Measurements from ENCODE around the gene MRPS24.
"Not testable (repeated sequence)": the region's sequence is repeated elsewhere in the genome, so short reads cannot be mapped to it uniquely, and the experiment has no call there.

Gene MRPS24

GRCh38 chr7:43904533-43905208, 35.4 kb upstream of the MRPS24 start:
- ChIA-PET CTCF (interaction anchor here (0.6 to 1.5 kb wide), 4 partner anchors 8 to 79 kb away, joined by 3 to 5 read pairs (median 4); no protein-coding TSS in a partner anchor), POLR2A (interaction anchor here (0.9 to 1.1 kb wide), 2 partner anchors 20 to 22 kb away, joined by 3 read pairs; no protein-coding TSS in a partner anchor)
- DNase-seq: no peak
- no peaks in the 10 kb centered on the region for H3K9me3 ChIP-seq (ENCODE audit: control extremely low read depth in 1 of 5, control insufficient read depth in 4 of 5, insufficient read depth in 2 of 5, low read depth in 1 of 5, low read length in 4 of 5)
- H3K36me3 ChIP-seq (ENCODE audit: control insufficient read depth in 4 of 4, insufficient read depth in 4 of 4, low read length in 3 of 4): peaks cover 0 to 2% (median 0%) of the 10 kb centered on the region in 4 experiments
- H3K4me3 ChIP-seq (ENCODE audit: control insufficient read depth in 1 of 7, extremely low read depth in 1 of 7, insufficient read depth in 4 of 7, low read depth in 2 of 7, low read length in 6 of 7): peak overlapping the region in 1 of 7 experiments; percentile 84
- H3K4me1 ChIP-seq (ENCODE audit: control extremely low read depth in 1 of 4, control insufficient read depth in 4 of 4, insufficient read depth in 4 of 4, low read length in 3 of 4): peaks cover 0 to 21% (median 9%) of the 10 kb centered on the region in 4 experiments
- 100% methylated on average over 4 of the region's 5 CpGs for WGBS (ENCODE audit: insufficient coverage)
- no peak overlapping the region for H3K27ac ChIP-seq (ENCODE audit: insufficient read depth in 1 of 2, low read depth in 1 of 2, low read length in 2 of 2, poor library complexity in 1 of 2, severe bottlenecking in 2 of 2)
- H3K27me3 ChIP-seq (replicated peaks in 2 of 5; ENCODE audit: control insufficient read depth in 4 of 5, insufficient read depth in 5 of 5, low read length in 4 of 5): peaks cover 0 to 7% (median 0%) of the 10 kb centered on the region in 5 experiments

GRCh38 chr7:43902542-43903054, 33.3 kb upstream of the MRPS24 start:
- 83% methylated on average over 1 of the region's 5 CpGs for WGBS (ENCODE audit: insufficient coverage)
- ChIA-PET POLR2A (no interaction called here), CTCF (interaction anchor here (1.3 kb wide), 1 partner anchor 8 kb away, joined by 3 read pairs; no protein-coding TSS in a partner anchor)
- Histone ChIP-seq H3K4me3 (ENCODE audit: control insufficient read depth in 1 of 7, extremely low read depth in 1 of 7, insufficient read depth in 4 of 7, low read depth in 2 of 7, low read length in 6 of 7) (no peak overlapping the region), H3K9me3 (ENCODE audit: control extremely low read depth in 1 of 5, control insufficient read depth in 4 of 5, insufficient read depth in 2 of 5, low read depth in 1 of 5, low read length in 4 of 5) (no peaks in the 10 kb centered on the region), H3K27ac (ENCODE audit: insufficient read depth in 1 of 2, low read depth in 1 of 2, low read length in 2 of 2, poor library complexity in 1 of 2, severe bottlenecking in 2 of 2) (no peak overlapping the region), H3K27me3 (replicated peaks in 2 of 5; ENCODE audit: control insufficient read depth in 4 of 5, insufficient read depth in 5 of 5, low read length in 4 of 5) (peaks cover 0 to 9% (median 0%) of the 10 kb centered on the region in 5 experiments), H3K4me1 (ENCODE audit: control extremely low read depth in 1 of 4, control insufficient read depth in 4 of 4, insufficient read depth in 4 of 4, low read length in 3 of 4) (peaks cover 0 to 21% (median 9%) of the 10 kb centered on the region in 4 experiments), H3K36me3 (ENCODE audit: control insufficient read depth in 4 of 4, insufficient read depth in 4 of 4, low read length in 3 of 4) (peaks cover 0 to 2% (median under 1%) of the 10 kb centered on the region in 4 experiments)
- DNase-seq: no peak

- 100% methylated on average over 1 of the region's 2 CpGs for WGBS (ENCODE audit: insufficient coverage)
- DNase-seq; H3K4me3 ChIP-seq (ENCODE audit: control insufficient read depth in 1 of 7, extremely low read depth in 1 of 7, insufficient read depth in 4 of 7, low read depth in 2 of 7, low read length in 6 of 7); CTCF ChIA-PET; H3K9me3 ChIP-seq (ENCODE audit: control extremely low read depth in 1 of 5, control insufficient read depth in 4 of 5, insufficient read depth in 2 of 5, low read depth in 1 of 5, low read length in 4 of 5); H3K27me3 ChIP-seq (replicated peaks in 2 of 5; ENCODE audit: control insufficient read depth in 4 of 5, insufficient read depth in 5 of 5, low read length in 4 of 5); H3K27ac ChIP-seq (ENCODE audit: insufficient read depth in 1 of 2, low read depth in 1 of 2, low read length in 2 of 2, poor library complexity in 1 of 2, severe bottlenecking in 2 of 2); POLR2A ChIA-PET; H3K36me3 ChIP-seq (ENCODE audit: control insufficient read depth in 4 of 4, insufficient read depth in 4 of 4, low read length in 3 of 4); H3K4me1 ChIP-seq (ENCODE audit: control extremely low read depth in 1 of 4, control insufficient read depth in 4 of 4, insufficient read depth in 4 of 4, low read length in 3 of 4): not testable (repeated sequence)
Measured at GRCh38 chr7:43898571-43898970, 29.3 kb upstream of the MRPS24 start.

- Histone ChIP-seq H3K27me3 (replicated peaks in 2 of 5; ENCODE audit: control insufficient read depth in 4 of 5, insufficient read depth in 5 of 5, low read length in 4 of 5) (peaks cover 0 to 2% (median 0%) of the 10 kb centered on the region in 5 experiments), H3K4me3 (ENCODE audit: control insufficient read depth in 1 of 7, extremely low read depth in 1 of 7, insufficient read depth in 4 of 7, low read depth in 2 of 7, low read length in 6 of 7) (no peak overlapping the region), H3K4me1 (ENCODE audit: control extremely low read depth in 1 of 4, control insufficient read depth in 4 of 4, insufficient read depth in 4 of 4, low read length in 3 of 4) (peaks cover 0 to 8% (median 4%) of the 10 kb centered on the region in 4 experiments), H3K27ac (ENCODE audit: insufficient read depth in 1 of 2, low read depth in 1 of 2, low read length in 2 of 2, poor library complexity in 1 of 2, severe bottlenecking in 2 of 2) (no peak overlapping the region), H3K9me3 (ENCODE audit: control extremely low read depth in 1 of 5, control insufficient read depth in 4 of 5, insufficient read depth in 2 of 5, low read depth in 1 of 5, low read length in 4 of 5) (no peaks in the 10 kb centered on the region), H3K36me3 (ENCODE audit: control insufficient read depth in 4 of 4, insufficient read depth in 4 of 4, low read length in 3 of 4) (peaks cover 0 to 8% (median 5%) of the 10 kb centered on the region in 4 experiments)
- CTCF ChIA-PET: interaction anchor here (0.6 to 1.1 kb wide), 2 partner anchors 8 to 1085 kb away, joined by 3 to 4 read pairs; no protein-coding TSS in a partner anchor
- DNase-seq: no peak
- 98% methylated on average over 5 of the region's 8 CpGs for WGBS (ENCODE audit: insufficient coverage)
- POLR2A ChIA-PET: no interaction called here
Measured at GRCh38 chr7:43895847-43896415, 26.6 kb upstream of the MRPS24 start.

GRCh38 chr7:43891069-43891955, 22.0 kb upstream of the MRPS24 start:
- no peaks in the 10 kb centered on the region for H3K9me3 ChIP-seq (ENCODE audit: control extremely low read depth in 1 of 5, control insufficient read depth in 4 of 5, insufficient read depth in 2 of 5, low read depth in 1 of 5, low read length in 4 of 5)
- peaks cover 0 to 6% (median 4%) of the 10 kb centered on the region in 4 experiments for H3K36me3 ChIP-seq (ENCODE audit: control insufficient read depth in 4 of 4, insufficient read depth in 4 of 4, low read length in 3 of 4)
- H3K27ac ChIP-seq (ENCODE audit: insufficient read depth in 1 of 2, low read depth in 1 of 2, low read length in 2 of 2, poor library complexity in 1 of 2, severe bottlenecking in 2 of 2): no peak overlapping the region
- POLR2A ChIA-PET: no interaction called here
- 95% methylated on average over 12 of the region's 12 CpGs for WGBS (ENCODE audit: insufficient coverage)
- peaks cover 0 to 1% (median 0%) of the 10 kb centered on the region in 5 experiments for H3K27me3 ChIP-seq (replicated peaks in 2 of 5; ENCODE audit: control insufficient read depth in 4 of 5, insufficient read depth in 5 of 5, low read length in 4 of 5)
- DNase-seq: no peak
- no peak overlapping the region for H3K4me3 ChIP-seq (ENCODE audit: control insufficient read depth in 1 of 7, extremely low read depth in 1 of 7, insufficient read depth in 4 of 7, low read depth in 2 of 7, low read length in 6 of 7)
- H3K4me1 ChIP-seq (ENCODE audit: control extremely low read depth in 1 of 4, control insufficient read depth in 4 of 4, insufficient read depth in 4 of 4, low read length in 3 of 4): peaks cover 0 to 8% (median 4%) of the 10 kb centered on the region in 4 experiments
- CTCF ChIA-PET: interaction anchor here (1.0 to 1.2 kb wide), 2 partner anchors 13 to 43 kb away, joined by 3 to 4 read pairs; no protein-coding TSS in a partner anchor

- Histone ChIP-seq H3K4me1 (ENCODE audit: control extremely low read depth in 1 of 4, control insufficient read depth in 4 of 4, insufficient read depth in 4 of 4, low read length in 3 of 4) (peaks cover 0 to 8% (median 4%) of the 10 kb centered on the region in 4 experiments), H3K36me3 (ENCODE audit: control insufficient read depth in 4 of 4, insufficient read depth in 4 of 4, low read length in 3 of 4) (peaks cover 4 to 11% (median 6%) of the 10 kb centered on the region in 4 experiments), H3K27me3 (replicated peaks in 2 of 5; ENCODE audit: control insufficient read depth in 4 of 5, insufficient read depth in 5 of 5, low read length in 4 of 5) (peaks cover 0 to 1% (median 0%) of the 10 kb centered on the region in 5 experiments), H3K9me3 (ENCODE audit: control extremely low read depth in 1 of 5, control insufficient read depth in 4 of 5, insufficient read depth in 2 of 5, low read depth in 1 of 5, low read length in 4 of 5) (no peaks in the 10 kb centered on the region), H3K4me3 (ENCODE audit: control insufficient read depth in 1 of 7, extremely low read depth in 1 of 7, insufficient read depth in 4 of 7, low read depth in 2 of 7, low read length in 6 of 7) (no peak overlapping the region), H3K27ac (ENCODE audit: insufficient read depth in 1 of 2, low read depth in 1 of 2, low read length in 2 of 2, poor library complexity in 1 of 2, severe bottlenecking in 2 of 2) (no peak overlapping the region)
- whole genome bisulfite sequencing (ENCODE audit: insufficient coverage): over 99% methylated on average over 6 of the region's 6 CpGs
- ChIA-PET CTCF (interaction anchor here (1.2 kb wide), 1 partner anchor 14 kb away, joined by 4 read pairs; no protein-coding TSS in a partner anchor), POLR2A (no interaction called here)
- DNase-seq: no peak
Measured at GRCh38 chr7:43890468-43890867, 21.2 kb upstream of the MRPS24 start.

Measured in common myeloid progenitor, CD34-positive (primary cell).